ENCODE data around the gene WDFY4. TPM values are rescaled to one million over a fixed set of nuclear protein-coding genes. Genes with fewer than 3 reads are reported as not detected.

The WDFY4 gene
- total and polyA plus RNA-seq, 9 of the 15 experiments (the other 6 are each of a cell fraction or from before 2014, with no cell fraction given), result 0.01 to 0.02 (median 0.01) TPM; not detected in 6

GRCh38 chr10:48818861-48819520 is 134.3 kb downstream of the WDFY4 start:
- no peaks in the 10 kb centered on the region for H3K9me1 ChIP-seq (ENCODE audit: control insufficient read depth, insufficient read depth, low read length)
- TF ChIP-seq GATA2 (CRISPR knock-in tag; IDR thresholded peaks at IDR 0.05), result no peak
- TF ChIP-seq DMBX1 (CRISPR knock-in tag; IDR thresholded peaks at IDR 0.05; ENCODE audit: borderline replicate concordance), result no peak
- TF ChIP-seq GTF2E2 (tag; IDR thresholded peaks at IDR 0.05), result no peak
- no peak for TF ChIP-seq TFAP4 (CRISPR knock-in tag; IDR thresholded peaks at IDR 0.05; ENCODE audit: borderline replicate concordance)
- no peak for TF ChIP-seq RHOXF2B (CRISPR knock-in tag; conservative IDR thresholded peaks at IDR 0.05)
- TF ChIP-seq ZNF224 (CRISPR knock-in tag; IDR thresholded peaks at IDR 0.05), result no peak
- WGBS (ENCODE audit: insufficient coverage, low coverage, missing lambda C conversion rate), result 0% methylated on average over 18 of the region's 18 CpGs
- FAIRE-seq (no peak), DNase-seq (ENCODE audit: extremely low read depth in 1 of 4, low spot score in 3 of 4) (no peak), ATAC-seq (no peak)
- H3K79me2 ChIP-seq (ENCODE audit: control insufficient read depth, insufficient read depth, low read length), result no peaks in the 10 kb centered on the region
- no peak overlapping the region for H2AFZ ChIP-seq (ENCODE audit: low read depth, low read length)
- no peak overlapping the region for H3K4me3 ChIP-seq
- H3K4me1 ChIP-seq (replicated peaks in 1 of 2; ENCODE audit: control insufficient read depth in 2 of 2, insufficient read depth in 2 of 2, low read length in 2 of 2), result no peaks in the 10 kb centered on the region
- POLR2A ChIA-PET, result interaction anchor here (0.6 kb wide), 1 partner anchor 43 kb away, joined by 3 read pairs; no protein-coding TSS in a partner anchor
- CTCF ChIA-PET (ENCODE audit: low intra/inter-chr PET ratio), result interaction anchor here (0.9 kb wide), 1 partner anchor 159 kb away, joined by 3 read pairs; no protein-coding TSS in a partner anchor
- peaks cover 16 to 63% of the 10 kb centered on the region in 2 experiments; a peak in 4 of 5 replicates for H3K27me3 ChIP-seq (ENCODE audit: control insufficient read depth in 2 of 2, insufficient read depth in 2 of 2, low read length in 2 of 2)
- H3K36me3 ChIP-seq (ENCODE audit: control insufficient read depth, insufficient read depth, low read length), result no peaks in the 10 kb centered on the region
- H4K20me1 ChIP-seq (replicated peaks; ENCODE audit: control insufficient read depth, insufficient read depth, low read length), result peaks cover 3% of the 10 kb centered on the region; the same call in 1 of the 2 replicates
- no peak overlapping the region for H3K27ac ChIP-seq (ENCODE audit: extremely low read depth, low read depth, low read length)
- intact Hi-C loops (cut with micrococcal nuclease) (no loop called here), in situ Hi-C loops (cut with MboI) (no loop called here)
- no peaks in the 10 kb centered on the region for H3K9me3 ChIP-seq (replicated peaks; ENCODE audit: control insufficient read depth, insufficient read depth, low read depth, low read length)
- H3K9ac ChIP-seq (ENCODE audit: insufficient read depth in 1 of 2, low read depth in 2 of 2, low read length in 2 of 2), result no peak overlapping the region
- H3K4me2 ChIP-seq (ENCODE audit: insufficient read depth, low read length), result no peak overlapping the region
- BruUV-seq (replicated peaks), result no TSS peak
